Nephron (organoid): ENCODE data around the gene CPT1C.
"Not testable (repeated sequence)": the region's sequence is repeated elsewhere in the genome, so short reads cannot be mapped to it uniquely, and the experiment has no call there.

Experiments
- H3K27ac Mint-ChIP-seq, 3 experiments: 2 replicates each; pipeline ENCODE4 v1.8.0; 2020; ENCODE audit warnings: mixed read lengths in 3 of 3, mild to moderate bottlenecking in 2 of 3, moderate library complexity in 1 of 3
- H3K27me3 Mint-ChIP-seq: 2 replicates; pipeline ENCODE4 v1.8.0; 2021; ENCODE audit warnings: low read depth, mild to moderate bottlenecking, moderate library complexity, mixed read lengths
- H3K36me3 Mint-ChIP-seq: 2 replicates; pipeline ENCODE4 v1.8.0; 2020; ENCODE audit warnings: low read depth, mixed read lengths
- H3K4me1 Mint-ChIP-seq: 2 replicates; pipeline ENCODE4 v1.8.0; 2020; ENCODE audit warnings: mixed read lengths
- H3K4me3 Mint-ChIP-seq, 3 experiments: 2 replicates each; pipeline ENCODE4 v1.8.0; 2020; ENCODE audit warnings: mild to moderate bottlenecking in 3 of 3, mixed read lengths in 3 of 3, moderate library complexity in 2 of 3
- H3K9me3 Mint-ChIP-seq: 2 replicates; pipeline ENCODE4 v1.8.0; 2020; ENCODE audit warnings: mixed read lengths
- CTCF ChIP-seq, 3 experiments: fragments of 200-600 bp; sonication (generic); IDR thresholded peaks; one replicate each; pipeline ENCODE4 v1.5.0; 2021; ENCODE audit warnings: antibody characterized with exemption in 3 of 3; ENCODE audit not compliant: unreplicated experiment in 3 of 3

Gene CPT1C

GRCh38 chr19:49710372-49710951 lies 19.5 kb downstream of the CPT1C start:
- H3K27ac Mint-ChIP-seq: no peak overlapping the region
- H3K4me3 Mint-ChIP-seq: no peak overlapping the region
- H3K9me3 Mint-ChIP-seq: no peaks in the 10 kb centered on the region
- no peak for TF ChIP-seq CTCF (IDR thresholded peaks at IDR 0.05; ENCODE audit: unreplicated experiment in 3 of 3)
- no peaks in the 10 kb centered on the region for H3K27me3 Mint-ChIP-seq
- peaks cover 11% of the 10 kb centered on the region for H3K4me1 Mint-ChIP-seq
- peaks cover 28% of the 10 kb centered on the region for H3K36me3 Mint-ChIP-seq

- no peaks in the 10 kb centered on the region for H3K27me3 Mint-ChIP-seq
- peak overlapping the region in 2 of 3 experiments; percentile 22 to 26 for H3K27ac Mint-ChIP-seq
- H3K36me3 Mint-ChIP-seq: peaks cover 24% of the 10 kb centered on the region
- peaks cover 13% of the 10 kb centered on the region for H3K4me1 Mint-ChIP-seq
- no peaks in the 10 kb centered on the region for H3K9me3 Mint-ChIP-seq
- H3K4me3 Mint-ChIP-seq: no peak overlapping the region
- TF ChIP-seq CTCF (IDR thresholded peaks at IDR 0.05; ENCODE audit: unreplicated experiment in 3 of 3): no peak
Measured at GRCh38 chr19:49712397-49712859, 21.5 kb downstream of the CPT1C start.

- Mint-ChIP-seq H3K4me1 (peaks cover 17% of the 10 kb centered on the region), H3K27ac (peak overlapping the region in 2 of 3 experiments; percentile 26 to 49), H3K36me3 (peaks cover 24% of the 10 kb centered on the region), H3K4me3 (no peak overlapping the region), H3K27me3 (no peaks in the 10 kb centered on the region), H3K9me3 (no peaks in the 10 kb centered on the region)
- TF ChIP-seq CTCF (IDR thresholded peaks at IDR 0.05; ENCODE audit: unreplicated experiment in 3 of 3): no peak
Measured at GRCh38 chr19:49713236-49713845, 22.4 kb downstream of the CPT1C start.

- Mint-ChIP-seq H3K9me3 (no peaks in the 10 kb centered on the region), H3K4me1 (peaks cover 27% of the 10 kb centered on the region), H3K27me3 (no peaks in the 10 kb centered on the region), H3K36me3 (peaks cover 8% of the 10 kb centered on the region), H3K27ac (no peak overlapping the region), H3K4me3 (no peak overlapping the region)
- TF ChIP-seq CTCF (IDR thresholded peaks at IDR 0.05; ENCODE audit: unreplicated experiment in 3 of 3): no peak
Measured at GRCh38 chr19:49716154-49716553, 25.2 kb downstream of the CPT1C start.

- Mint-ChIP-seq H3K36me3 (peaks cover 4% of the 10 kb centered on the region), H3K9me3 (no peaks in the 10 kb centered on the region), H3K27ac (peak overlapping the region in 2 of 3 experiments; percentile 79 to 93), H3K27me3 (no peaks in the 10 kb centered on the region), H3K4me3 (peak overlapping the region in 2 of 3 experiments; percentile 41 to 53), H3K4me1 (peaks cover 20% of the 10 kb centered on the region)
- no peak for TF ChIP-seq CTCF (IDR thresholded peaks at IDR 0.05; ENCODE audit: unreplicated experiment in 3 of 3)
Measured at GRCh38 chr19:49718511-49718910, 27.6 kb downstream of the CPT1C start.

GRCh38 chr19:49718991-49719390 lies 28.1 kb downstream of the CPT1C start:
- Mint-ChIP-seq H3K4me1 (peaks cover 16% of the 10 kb centered on the region), H3K27me3 (no peaks in the 10 kb centered on the region), H3K27ac (peak overlapping the region in 2 of 3 experiments; percentile 79 to 93), H3K4me3 (peak overlapping the region; percentile 27 to 63 (median 56)), H3K9me3 (no peaks in the 10 kb centered on the region), H3K36me3 (peaks cover 4% of the 10 kb centered on the region)
- no peak for TF ChIP-seq CTCF (IDR thresholded peaks at IDR 0.05; ENCODE audit: unreplicated experiment in 3 of 3)

GRCh38 chr19:49719420-49719819 lies 28.5 kb downstream of the CPT1C start:
- H3K9me3 Mint-ChIP-seq, H3K36me3 Mint-ChIP-seq, H3K27me3 Mint-ChIP-seq: not testable (repeated sequence)
- peak overlapping the region in 2 of 3 experiments; percentile 79 to 93 for H3K27ac Mint-ChIP-seq
- H3K4me1 Mint-ChIP-seq: peaks cover 16% of the 10 kb centered on the region
- peak overlapping the region in 1 of 3 experiments; percentile 63 for H3K4me3 Mint-ChIP-seq
